Mesendoderm (in vitro differentiated cells): Measurements from ENCODE around the gene CMYA5.

Source experiments
- DNase-seq: peaks from one replicate; pipeline ENCODE4 v3.0.0; 2013
- H2AK5ac ChIP-seq: 2 replicates; pipeline ENCODE4 v1.6.1; 2013; ENCODE audit warnings: low read length, inconsistent platforms
- H2BK120ac ChIP-seq: 2 replicates; pipeline ENCODE4 v1.6.1; 2013; ENCODE audit warnings: low read depth, mild to moderate bottlenecking, low read length, moderate library complexity, mixed read lengths
- H2BK15ac ChIP-seq: replicated peaks from 2 replicates; pipeline ENCODE4 v1.6.1; 2013; ENCODE audit warnings: low read depth, mild to moderate bottlenecking, moderate library complexity
- H2BK5ac ChIP-seq: 2 replicates; pipeline ENCODE4 v1.6.1; 2013; ENCODE audit warnings: low read length, inconsistent platforms
- H3K18ac ChIP-seq: 2 replicates; pipeline ENCODE4 v1.6.1; 2013; ENCODE audit warnings: mild to moderate bottlenecking, low read length, mixed read lengths
- H3K23ac ChIP-seq: one replicate; pipeline ENCODE4 v1.6.1; 2013; ENCODE audit warnings: low read length
- H3K27ac ChIP-seq: 2 replicates; pipeline ENCODE4 v1.5.1; 2013; ENCODE audit warnings: low read depth, mild to moderate bottlenecking, inconsistent platforms, low read length, moderate library complexity
- H3K27me3 ChIP-seq: 2 replicates; pipeline ENCODE4 v1.6.1; 2013; ENCODE audit warnings: low read length, control low read depth, mild to moderate bottlenecking, inconsistent platforms; ENCODE audit not compliant: insufficient read depth, poor library complexity
- H3K36me3 ChIP-seq: 2 replicates; pipeline ENCODE4 v1.6.1; 2013; ENCODE audit warnings: low read length, inconsistent platforms; ENCODE audit not compliant: control insufficient read depth, insufficient read depth
- H3K4ac ChIP-seq: one replicate; pipeline ENCODE4 v1.6.1; 2013; ENCODE audit warnings: low read depth, mild to moderate bottlenecking, low read length, moderate library complexity
- H3K4me1 ChIP-seq: 2 replicates; pipeline ENCODE4 v1.6.1; 2013; ENCODE audit warnings: low read depth, low read length, inconsistent platforms; ENCODE audit not compliant: control insufficient read depth
- H3K4me2 ChIP-seq: 2 replicates; pipeline ENCODE4 v1.6.1; 2013; ENCODE audit warnings: low read length
- H3K4me3 ChIP-seq: 2 replicates; pipeline ENCODE4 v1.5.1; 2013; ENCODE audit warnings: mild to moderate bottlenecking, low read length
- H3K56ac ChIP-seq: one replicate; pipeline ENCODE4 v1.6.1; 2013; ENCODE audit warnings: low read length
- H3K79me1 ChIP-seq: 2 replicates; pipeline ENCODE4 v1.6.1; 2013; ENCODE audit warnings: low read length, inconsistent platforms
- H3K79me2 ChIP-seq: 2 replicates; pipeline ENCODE4 v1.6.1; 2013; ENCODE audit warnings: mild to moderate bottlenecking, low read length; ENCODE audit not compliant: control insufficient read depth, insufficient read depth
- H3K9ac ChIP-seq: 2 replicates; pipeline ENCODE4 v1.6.1; 2013; ENCODE audit warnings: low read length, inconsistent platforms
- H4K5ac ChIP-seq: one replicate; pipeline ENCODE4 v1.6.1; 2013; ENCODE audit warnings: low read length
- H4K8ac ChIP-seq: one replicate; pipeline ENCODE4 v1.6.1; 2013; ENCODE audit warnings: low read depth, mild to moderate bottlenecking, control low read depth, low read length, moderate library complexity
- WGBS: extraction: QIAGEN DNeasy Blood & Tissue Kit; methylation state at CpG from one replicate; pipeline ENCODE4 v1.1.7; 2013; ENCODE audit warnings: low lambda C conversion rate, missing lambda C conversion rate; ENCODE audit not compliant: insufficient coverage; ENCODE audit errors: extremely low coverage; 5-methylcytosine and 5-hydroxymethylcytosine counted together

The CMYA5 gene

DNA sequence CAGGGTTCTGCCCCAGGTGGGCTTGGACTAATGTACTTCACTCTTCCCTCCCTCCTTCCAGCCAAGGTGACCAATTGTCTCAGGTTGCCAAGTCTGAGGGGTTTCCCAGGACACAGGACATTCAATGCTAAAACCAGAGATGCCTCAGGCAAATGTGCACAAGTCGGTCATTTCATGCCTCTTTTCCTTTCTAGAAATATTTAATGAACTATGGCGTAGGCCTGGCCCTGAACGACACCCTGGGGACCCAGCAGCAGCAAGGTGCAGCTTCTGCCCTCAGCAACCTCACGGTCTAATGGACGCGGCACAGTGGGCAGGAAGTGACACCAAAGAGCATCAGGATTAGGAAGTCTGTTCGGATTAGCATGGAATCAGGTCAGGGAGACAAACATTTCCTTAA lies 153.4 kb downstream of the CMYA5 start:
- no peak overlapping the region for H3K9ac ChIP-seq
- H2AK5ac ChIP-seq: no peak overlapping the region
- H3K27ac ChIP-seq: no peak overlapping the region
- no peak overlapping the region for H2BK5ac ChIP-seq
- H3K23ac ChIP-seq: no peak overlapping the region
- no peaks in the 10 kb centered on the region for H3K79me1 ChIP-seq
- H3K79me2 ChIP-seq: no peaks in the 10 kb centered on the region
- no peak overlapping the region for H3K56ac ChIP-seq
- no peak overlapping the region for H3K4me3 ChIP-seq
- H3K18ac ChIP-seq: no peak overlapping the region
- H3K4ac ChIP-seq: no peak overlapping the region
- no peak overlapping the region for H4K5ac ChIP-seq
- DNase-seq: no peak
- WGBS: no CpG with 5 or more reads among the region's 7 CpGs
- no peak overlapping the region for H4K8ac ChIP-seq
- H3K4me1 ChIP-seq: no peaks in the 10 kb centered on the region
- H2BK120ac ChIP-seq: no peak overlapping the region
- no peaks in the 10 kb centered on the region for H3K27me3 ChIP-seq
- H3K4me2 ChIP-seq: no peak overlapping the region
- H3K36me3 ChIP-seq: no peaks in the 10 kb centered on the region
- H2BK15ac ChIP-seq: no peak overlapping the region

DNA sequence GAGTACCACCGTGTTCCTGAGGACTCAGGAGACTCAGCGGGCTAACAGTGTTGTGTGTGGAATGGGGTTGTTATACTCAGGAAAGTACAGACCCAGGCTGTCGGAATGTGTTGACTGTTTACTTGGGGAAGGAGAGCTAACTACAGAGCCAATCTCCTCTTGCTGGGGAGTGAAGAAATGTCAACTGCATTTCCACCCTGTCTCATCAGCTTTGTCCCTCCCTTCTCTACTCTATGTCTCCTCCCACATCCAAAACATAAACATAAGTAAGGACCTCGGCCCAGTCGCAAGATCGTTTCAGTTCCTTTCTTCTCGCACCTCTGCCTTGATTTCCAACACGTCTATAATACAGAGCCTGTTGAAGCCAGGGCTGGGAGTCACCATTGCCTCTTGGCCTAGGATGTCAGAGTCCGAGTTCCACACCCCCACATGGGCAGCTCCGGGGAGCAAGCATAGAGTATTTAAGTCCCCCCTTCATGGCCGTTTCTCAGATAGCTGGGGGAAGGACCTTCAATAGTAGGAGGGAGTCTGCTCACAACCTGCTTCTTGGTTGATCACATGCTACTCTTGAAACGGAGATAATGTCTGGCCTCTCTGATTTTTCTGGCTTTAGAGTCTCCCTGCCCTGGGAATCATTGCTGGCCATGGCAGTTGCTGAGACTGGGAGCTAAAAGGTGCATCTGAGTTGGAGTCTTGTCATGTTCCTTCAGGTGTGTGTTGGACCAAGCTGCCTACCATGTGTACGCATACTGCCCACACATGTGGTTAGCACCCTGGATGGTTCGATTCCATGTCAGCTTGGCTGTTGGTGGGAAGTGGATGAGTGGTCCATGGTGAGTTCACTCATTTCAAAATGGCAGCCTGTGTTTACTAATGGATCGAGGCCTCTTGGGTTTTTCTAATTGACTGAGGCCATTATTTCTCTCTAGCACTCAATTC lies 154.1 kb downstream of the CMYA5 start:
- Histone ChIP-seq H3K79me2 (no peaks in the 10 kb centered on the region), H2BK120ac (no peak overlapping the region), H3K4ac (no peak overlapping the region), H3K18ac (no peak overlapping the region), H3K9ac (no peak overlapping the region), H3K4me2 (no peak overlapping the region), H3K27ac (no peak overlapping the region), H2AK5ac (no peak overlapping the region), H3K79me1 (no peaks in the 10 kb centered on the region), H3K4me1 (no peaks in the 10 kb centered on the region), H2BK15ac (no peak overlapping the region), H3K4me3 (no peak overlapping the region), H4K5ac (no peak overlapping the region), H3K27me3 (no peaks in the 10 kb centered on the region), H3K36me3 (no peaks in the 10 kb centered on the region), H3K56ac (no peak overlapping the region), H3K23ac (no peak overlapping the region), H4K8ac (no peak overlapping the region), H2BK5ac (no peak overlapping the region)
- no CpG with 5 or more reads among the region's 15 CpGs for WGBS
- no peak for DNase-seq

DNA sequence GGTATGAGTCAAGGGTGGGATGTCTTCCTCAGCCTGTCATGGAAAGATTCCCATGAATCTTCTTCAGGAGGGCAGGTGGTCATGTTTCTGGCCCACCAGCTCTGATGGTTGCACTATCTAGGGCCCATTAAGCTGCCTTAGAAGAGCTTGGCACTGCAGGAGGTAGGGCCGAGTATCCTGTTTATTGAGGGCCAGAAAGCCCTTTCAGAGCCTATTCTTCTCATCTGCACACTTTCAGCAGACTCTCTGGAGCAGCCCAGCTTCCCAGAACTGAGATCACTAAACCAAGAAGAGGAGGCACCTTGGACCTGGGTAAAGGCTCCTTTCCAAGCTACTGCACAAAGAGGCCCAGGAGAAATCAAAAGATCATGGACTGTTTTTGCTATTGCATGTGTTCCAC lies 154.9 kb downstream of the CMYA5 start:
- H3K23ac ChIP-seq: no peak overlapping the region
- no peak overlapping the region for H2BK5ac ChIP-seq
- H2BK15ac ChIP-seq: no peak overlapping the region
- H3K27ac ChIP-seq: no peak overlapping the region
- no peaks in the 10 kb centered on the region for H3K79me2 ChIP-seq
- H4K8ac ChIP-seq: no peak overlapping the region
- H2AK5ac ChIP-seq: no peak overlapping the region
- no peak overlapping the region for H3K4me3 ChIP-seq
- H3K4ac ChIP-seq: no peak overlapping the region
- DNase-seq: no peak
- no peaks in the 10 kb centered on the region for H3K36me3 ChIP-seq
- no peak overlapping the region for H3K56ac ChIP-seq
- H4K5ac ChIP-seq: no peak overlapping the region
- H3K4me1 ChIP-seq: no peaks in the 10 kb centered on the region
- H3K9ac ChIP-seq: no peak overlapping the region
- no CpG with 5 or more reads among the region's 1 CpG for WGBS
- no peaks in the 10 kb centered on the region for H3K79me1 ChIP-seq
- no peak overlapping the region for H2BK120ac ChIP-seq
- no peaks in the 10 kb centered on the region for H3K27me3 ChIP-seq
- H3K18ac ChIP-seq: no peak overlapping the region
- no peak overlapping the region for H3K4me2 ChIP-seq

DNA sequence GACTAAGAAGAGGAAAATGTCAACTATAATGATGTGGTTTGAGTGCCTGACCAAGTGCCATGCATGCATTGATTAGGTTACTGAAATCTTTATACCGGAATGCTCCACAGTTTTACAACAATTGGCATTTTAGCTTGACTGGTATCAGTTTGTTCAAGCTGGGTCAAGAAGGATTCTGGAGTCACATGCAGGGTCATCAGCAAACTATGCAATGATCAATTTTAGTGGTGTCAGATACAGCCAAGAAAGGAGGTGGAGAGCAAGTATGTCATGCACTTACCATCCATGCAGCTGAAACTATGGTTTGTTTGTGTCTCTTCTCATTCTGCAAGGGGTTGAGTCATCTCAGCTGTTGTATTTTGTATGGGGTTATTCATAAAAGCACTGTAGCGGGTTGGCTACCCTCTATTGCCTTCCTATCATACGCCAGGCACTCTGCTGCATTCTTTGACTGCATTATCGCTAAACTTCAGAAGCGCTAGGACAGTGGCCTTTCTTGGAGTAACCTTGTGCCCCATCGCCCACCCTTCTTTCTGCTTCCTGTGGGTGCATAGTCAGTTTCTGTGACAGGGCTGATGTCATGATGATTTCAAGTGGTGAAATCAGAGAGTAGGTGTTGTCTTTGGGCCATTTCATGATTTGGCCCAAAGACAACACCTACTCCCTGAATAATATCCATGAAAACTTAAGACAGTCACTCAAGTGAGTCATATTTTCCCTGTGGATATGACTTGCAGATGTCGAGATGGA lies 156.0 kb downstream of the CMYA5 start:
- Histone ChIP-seq H3K36me3 (no peaks in the 10 kb centered on the region), H3K79me1 (no peaks in the 10 kb centered on the region), H4K8ac (no peak overlapping the region), H3K23ac (no peak overlapping the region), H3K27me3 (no peaks in the 10 kb centered on the region), H3K27ac (no peak overlapping the region), H3K56ac (no peak overlapping the region), H2BK120ac (no peak overlapping the region), H4K5ac (no peak overlapping the region), H3K9ac (no peak overlapping the region), H3K4me3 (no peak overlapping the region), H2BK15ac (no peak overlapping the region), H3K79me2 (no peaks in the 10 kb centered on the region), H3K4me1 (no peaks in the 10 kb centered on the region), H3K18ac (no peak overlapping the region), H2BK5ac (no peak overlapping the region), H3K4ac (no peak overlapping the region), H3K4me2 (no peak overlapping the region), H2AK5ac (no peak overlapping the region)
- no CpG with 5 or more reads among the region's 7 CpGs for WGBS
- no peak for DNase-seq

DNA sequence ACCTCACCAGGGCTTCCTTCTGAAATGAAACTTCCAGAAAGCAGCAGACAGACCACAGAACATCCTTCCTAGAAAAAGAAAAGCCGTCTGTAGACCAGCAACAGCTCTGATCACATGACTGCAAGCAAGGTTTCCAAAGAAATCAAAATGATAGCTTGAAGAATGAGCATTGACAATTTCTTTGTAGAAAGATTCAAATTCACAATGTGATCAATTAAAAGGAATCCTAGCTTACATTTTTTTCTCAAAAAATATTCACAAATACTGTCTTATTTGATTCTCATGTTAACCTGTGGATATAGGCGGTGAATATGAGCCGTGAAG lies 156.5 kb downstream of the CMYA5 start:
- Histone ChIP-seq H3K18ac (no peak overlapping the region), H3K4ac (no peak overlapping the region), H3K27me3 (no peaks in the 10 kb centered on the region), H2BK120ac (no peak overlapping the region), H3K27ac (no peak overlapping the region), H2AK5ac (no peak overlapping the region), H3K4me1 (no peaks in the 10 kb centered on the region), H3K79me2 (no peaks in the 10 kb centered on the region), H2BK5ac (no peak overlapping the region), H3K4me3 (no peak overlapping the region), H3K56ac (no peak overlapping the region), H4K8ac (no peak overlapping the region), H3K9ac (no peak overlapping the region), H3K4me2 (no peak overlapping the region), H2BK15ac (no peak overlapping the region), H3K23ac (no peak overlapping the region), H3K36me3 (no peaks in the 10 kb centered on the region), H3K79me1 (no peaks in the 10 kb centered on the region), H4K5ac (no peak overlapping the region)
- DNase-seq: no peak
- no CpG with 5 or more reads among the region's 3 CpGs for WGBS
